RCC 7860 (cell line): ENCODE measurements around the gene NIPAL1.

ENCODE experiments used
- DNase-seq: peaks from one replicate; pipeline ENCODE4 v3.0.0-alpha.2; 2015; ENCODE audit warnings: low spot score
- FAIRE-seq: peaks from 2 replicates; lab custom pipeline; 2012; peaks lifted over from hg19 to GRCh38; lab: Jason Lieb, UNC

NIPAL1 gene

GRCh38 chr4:48024522-48024921 lies 8.0 kb downstream of the NIPAL1 start:
- no peak for FAIRE-seq
- DNase-seq = no peak

DNA sequence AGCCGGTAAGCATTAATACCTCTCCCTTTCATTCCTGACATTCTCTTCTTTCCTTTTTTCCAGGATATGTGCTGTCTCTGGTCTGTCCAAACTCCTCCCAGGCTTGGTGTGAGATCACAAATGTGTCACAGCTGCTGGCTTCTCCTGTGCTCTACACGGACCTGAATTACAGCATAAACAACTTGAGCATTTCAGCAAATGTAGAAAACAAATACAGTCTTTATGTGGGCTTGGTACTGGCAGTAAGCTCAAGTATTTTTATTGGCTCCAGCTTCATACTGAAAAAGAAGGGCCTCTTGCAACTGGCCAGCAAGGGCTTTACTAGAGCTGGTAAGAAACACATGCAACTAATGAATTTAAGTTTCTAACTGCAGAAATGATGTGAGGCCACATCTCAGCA lies 8.4 kb downstream of the NIPAL1 start:
- DNase-seq (no peak), FAIRE-seq (no peak)

- FAIRE-seq (no peak), DNase-seq (no peak)
These were observed 11.1 kb downstream of the NIPAL1 start for GRCh38 chr4:48027653-48028052.

- no peak for DNase-seq
- FAIRE-seq = no peak
These were observed 12.1 kb downstream of the NIPAL1 start for GRCh38 chr4:48028696-48029095.

DNA sequence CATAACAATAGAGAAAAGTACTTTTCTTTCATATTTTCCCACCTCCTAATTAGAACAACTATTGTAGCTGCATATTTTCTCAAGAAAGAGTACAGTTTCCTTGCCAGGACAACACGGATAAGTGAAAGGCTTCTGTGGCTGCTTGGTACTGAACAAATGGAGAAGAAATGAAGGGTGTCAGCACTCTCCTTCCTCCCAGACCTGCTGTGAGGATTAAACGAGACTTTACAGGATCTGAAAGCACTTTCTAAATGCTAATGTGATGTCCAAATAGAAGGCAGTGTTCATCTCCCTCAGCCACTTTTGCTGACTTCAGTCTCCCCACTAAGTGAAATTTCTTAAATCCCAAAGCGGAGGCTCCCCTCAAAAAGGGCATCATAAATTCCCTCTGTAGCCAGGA lies 13.9 kb downstream of the NIPAL1 start:
- FAIRE-seq (no peak), DNase-seq (no peak)

- FAIRE-seq (no peak), DNase-seq (no peak)
These were observed 15.4 kb downstream of the NIPAL1 start for GRCh38 chr4:48031802-48032525.

DNA sequence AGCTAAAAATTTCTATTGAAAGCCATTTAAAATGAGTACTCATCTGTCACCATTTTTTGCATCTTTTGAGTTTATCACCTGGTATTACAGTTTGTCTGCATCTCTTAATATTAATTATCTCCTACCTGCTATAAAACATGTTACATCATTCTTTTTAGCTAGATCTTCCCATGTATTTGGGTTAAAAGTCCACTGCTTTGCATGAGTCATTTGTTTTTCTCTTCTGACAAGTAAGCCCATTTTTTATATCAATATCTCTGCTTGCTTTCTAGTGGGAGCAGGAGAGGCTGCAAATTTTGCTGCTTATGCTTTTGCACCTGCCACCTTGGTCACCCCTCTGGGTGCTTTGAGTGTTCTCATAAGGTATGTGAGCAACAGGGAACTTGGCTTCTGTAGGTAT lies 16.1 kb downstream of the NIPAL1 start:
- DNase-seq (no peak), FAIRE-seq (no peak)

DNA sequence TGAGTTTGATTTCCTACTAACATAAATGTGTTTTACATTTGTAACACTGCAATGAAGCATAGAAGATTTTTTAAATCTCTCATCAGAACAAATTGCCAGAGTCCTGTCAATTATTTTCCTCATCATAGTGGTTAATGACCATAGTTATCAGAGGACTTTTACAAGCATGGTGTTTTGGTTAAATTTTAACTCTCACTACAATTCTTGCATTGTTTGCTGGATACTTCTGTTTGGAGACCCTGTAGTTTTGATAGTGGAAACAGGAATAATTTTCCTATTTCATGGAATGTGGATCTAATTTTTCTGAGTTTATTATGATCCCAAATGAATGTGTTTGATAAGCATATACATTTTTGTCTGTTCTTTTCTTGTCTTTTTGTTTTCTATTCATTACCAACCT lies 16.8 kb downstream of the NIPAL1 start:
- FAIRE-seq = no peak

DNA sequence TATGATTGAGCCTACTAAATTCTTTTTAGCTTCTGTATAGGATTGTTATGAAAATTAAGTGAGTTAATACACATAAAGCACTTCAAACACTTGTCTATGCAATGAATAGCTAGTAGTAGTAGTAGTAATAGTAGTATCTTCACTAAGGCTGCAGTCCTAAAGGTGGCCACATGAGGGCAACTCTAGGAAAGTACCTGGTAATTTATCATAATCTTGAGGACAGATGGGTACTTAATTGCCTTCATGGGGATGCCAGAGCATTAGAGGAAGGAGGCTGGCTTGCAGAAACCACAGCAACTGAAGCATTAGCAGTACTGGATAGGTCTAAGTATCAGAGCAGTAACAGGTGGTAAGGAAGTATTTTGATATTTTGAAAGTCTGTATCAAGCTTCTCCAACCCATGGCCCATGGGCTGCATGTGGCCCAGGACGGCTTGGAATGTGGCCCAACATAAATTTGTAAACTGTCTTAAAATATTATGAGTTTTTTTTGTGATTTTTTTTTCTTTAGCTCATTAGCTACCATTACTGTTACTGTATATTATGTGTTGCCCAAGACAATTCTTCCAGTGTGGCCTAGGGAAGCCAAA lies 17.3 kb downstream of the NIPAL1 start:
- no peak for FAIRE-seq
- peak; percentile 6 for DNase-seq

More for the DNA sequence above, 16.8 kb downstream of the NIPAL1 start:
- DNase-seq = no peak

DNA sequence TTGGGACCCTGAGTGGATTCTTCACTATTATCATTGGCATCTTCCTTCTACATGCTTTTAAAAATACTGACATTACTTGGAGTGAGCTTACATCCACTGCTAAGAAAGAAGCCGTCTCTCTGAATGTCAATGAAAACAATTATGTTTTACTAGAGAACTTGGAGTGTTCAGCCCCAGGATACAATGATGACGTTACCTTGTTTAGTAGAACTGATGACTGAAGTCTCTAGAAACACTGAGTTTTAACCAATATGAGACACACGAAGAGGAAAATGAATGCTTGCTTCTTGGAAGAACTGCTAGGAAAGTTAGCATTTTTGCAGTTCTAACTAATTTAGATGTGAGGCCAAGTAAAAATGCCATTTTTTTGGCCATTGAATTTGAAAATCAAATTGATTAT lies 19.4 kb downstream of the NIPAL1 start:
- no peak for FAIRE-seq
- no peak for DNase-seq

- FAIRE-seq = no peak
These were observed 20.5 kb downstream of the NIPAL1 start for GRCh38 chr4:48037117-48037462.

DNA sequence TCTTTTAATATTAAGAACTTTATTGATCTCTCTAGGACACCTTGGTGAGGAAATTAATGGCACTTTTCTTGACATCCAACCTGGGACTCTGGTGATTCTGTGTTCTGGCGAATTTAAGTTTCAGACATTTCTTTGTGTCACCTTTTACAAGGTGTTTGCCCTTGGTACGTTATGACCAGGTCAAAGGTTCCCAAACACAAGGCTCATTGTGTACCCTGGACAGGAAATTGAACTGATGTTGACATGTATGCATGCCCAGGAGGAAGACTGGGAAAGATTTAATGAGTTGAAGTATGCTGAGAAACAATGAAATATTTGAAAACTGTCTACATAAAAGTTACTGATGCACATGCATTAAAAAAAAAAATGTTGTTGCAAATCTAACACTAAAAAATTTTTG lies 22.1 kb downstream of the NIPAL1 start:
- FAIRE-seq (no peak), DNase-seq (no peak)

More at GRCh38 chr4:48037117-48037462, 20.5 kb downstream of the NIPAL1 start:
- DNase-seq = no peak

DNA sequence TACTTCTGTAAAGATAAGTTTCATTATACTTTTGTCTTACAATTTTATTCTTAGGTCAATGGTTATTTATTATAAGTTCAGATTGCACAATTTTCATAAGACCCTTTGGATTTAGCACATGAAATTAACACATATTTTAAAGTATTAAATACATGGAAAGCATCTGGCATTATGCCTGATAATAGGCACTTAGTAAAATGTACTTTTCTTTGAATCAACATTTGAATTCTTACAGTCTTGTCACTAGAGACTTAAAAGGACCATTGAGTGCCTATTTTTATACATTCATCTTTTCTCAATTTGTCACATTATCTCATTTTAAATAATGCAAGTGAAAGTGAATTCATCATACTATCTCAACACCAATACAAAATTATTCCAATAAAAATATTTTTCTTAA lies 23.0 kb downstream of the NIPAL1 start:
- FAIRE-seq = no peak

DNA sequence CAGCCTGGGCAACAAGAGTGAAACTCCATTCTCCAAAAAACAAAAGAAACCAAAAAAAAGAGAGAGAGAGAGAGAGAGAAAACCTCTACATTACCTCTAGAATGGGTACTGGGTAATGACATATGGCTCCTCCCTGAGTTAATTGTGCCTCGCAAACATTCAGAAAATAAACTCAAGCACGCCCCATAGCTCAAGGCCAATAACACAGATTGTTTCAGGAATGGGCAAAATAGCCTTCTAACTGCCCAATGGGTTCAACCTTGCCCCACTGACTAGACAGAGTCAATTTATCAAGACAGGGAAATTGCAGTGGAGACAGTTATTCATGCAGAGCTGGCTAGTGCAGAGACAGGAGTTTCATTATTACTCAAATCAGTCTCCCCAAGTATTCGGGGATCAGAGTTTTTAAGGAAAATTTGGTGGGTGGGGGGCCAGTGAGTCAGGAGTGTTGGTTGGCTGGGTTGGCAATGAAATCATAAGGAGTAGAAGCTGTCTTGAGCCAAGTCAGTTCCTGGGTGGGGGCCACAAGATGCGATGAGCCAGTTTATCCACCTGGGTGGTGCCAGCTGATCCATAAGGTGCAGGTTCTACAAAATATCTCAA lies 25.1 kb downstream of the NIPAL1 start:
- FAIRE-seq (no peak), DNase-seq (no peak)

More for the DNA sequence above, 23.0 kb downstream of the NIPAL1 start:
- DNase-seq = no peak

DNA sequence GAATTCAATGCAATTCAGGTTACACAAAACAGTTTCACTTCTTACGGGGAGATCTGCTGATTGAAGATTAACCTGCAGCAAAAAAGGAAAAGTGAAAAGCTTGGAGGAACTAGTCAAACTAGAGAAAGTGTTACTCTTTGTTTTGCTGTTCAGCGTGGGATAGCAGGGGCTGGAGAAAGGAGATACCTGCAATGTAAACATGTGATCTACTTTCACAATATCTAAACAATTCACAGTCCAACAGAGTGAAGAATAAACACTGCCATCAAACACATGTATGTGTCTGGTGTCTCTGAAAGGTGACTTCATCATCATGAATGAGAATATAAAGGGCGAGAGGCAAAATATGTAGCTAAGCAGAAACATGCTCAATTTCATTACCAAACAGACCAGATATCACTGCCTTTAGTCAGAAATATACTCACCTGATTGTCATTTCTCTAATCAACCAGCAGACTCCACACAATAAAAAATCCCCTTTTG lies 26.4 kb downstream of the NIPAL1 start:
- FAIRE-seq = no peak

DNA sequence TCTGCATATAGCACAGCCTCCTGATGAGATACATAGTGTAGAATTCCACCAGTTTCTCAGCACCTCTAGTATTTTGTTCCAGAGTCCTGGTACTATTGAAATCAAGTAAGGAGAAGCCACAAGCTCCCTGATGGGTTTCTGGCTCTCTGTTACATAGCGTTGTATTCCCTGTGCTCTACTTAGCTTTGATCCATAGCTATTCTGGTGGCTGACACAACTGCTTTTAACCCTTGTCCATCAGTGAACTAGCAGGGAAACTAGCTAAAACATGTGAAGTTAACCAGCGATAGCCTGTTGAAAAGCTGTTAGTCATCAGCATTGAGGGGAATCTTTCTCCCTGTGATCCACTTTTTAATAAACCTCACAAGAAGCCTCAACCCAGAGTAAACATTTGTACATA lies 26.9 kb downstream of the NIPAL1 start:
- DNase-seq (no peak), FAIRE-seq (no peak)

More for the DNA sequence above, 26.4 kb downstream of the NIPAL1 start:
- no peak for DNase-seq

DNA sequence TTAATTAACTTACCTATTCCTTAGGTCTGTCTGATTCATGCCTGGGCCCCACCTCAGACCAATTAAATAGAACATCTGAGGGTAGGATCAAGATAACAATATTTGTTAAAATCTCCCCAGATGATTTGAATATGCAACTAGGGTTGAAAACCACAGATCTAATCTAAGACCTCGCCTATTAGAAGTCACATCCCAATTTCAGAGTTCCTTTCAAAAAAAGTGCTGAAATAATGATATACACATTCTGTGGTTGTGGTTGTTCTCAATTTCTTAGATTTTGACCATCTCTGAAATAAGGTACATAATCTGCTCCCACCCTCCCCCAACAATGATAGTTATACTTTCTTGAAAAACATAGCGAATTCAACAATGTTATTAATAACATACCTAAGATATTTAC lies 27.7 kb downstream of the NIPAL1 start:
- FAIRE-seq (no peak), DNase-seq (no peak)

GRCh38 chr4:48046059-48046458 lies 29.5 kb downstream of the NIPAL1 start:
- FAIRE-seq (no peak), DNase-seq (no peak)

- DNase-seq (no peak), FAIRE-seq (no peak)
These were observed 30.9 kb downstream of the NIPAL1 start for GRCh38 chr4:48047421-48047844.

GRCh38 chr4:48047896-48048295 lies 31.3 kb downstream of the NIPAL1 start:
- DNase-seq (no peak), FAIRE-seq (no peak)

DNA sequence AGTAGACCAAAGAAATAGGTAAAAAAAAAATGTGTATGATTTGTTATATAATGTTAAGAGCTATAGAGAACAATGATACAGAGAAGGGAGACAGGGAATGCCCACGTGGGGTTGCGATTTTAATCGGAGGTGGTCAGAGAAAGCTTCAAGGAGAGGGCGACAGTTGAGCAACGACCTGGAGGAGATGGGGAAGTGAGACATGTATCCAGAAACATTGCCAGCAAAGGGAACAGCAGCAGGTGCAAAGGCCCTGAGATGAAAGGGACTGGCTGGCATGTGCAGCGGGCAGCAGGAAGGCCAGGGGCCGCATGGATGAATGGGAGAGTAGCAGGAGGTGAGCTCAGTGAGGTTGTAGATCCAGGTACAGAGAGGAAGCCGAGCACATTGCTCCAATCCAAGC lies 32.9 kb downstream of the NIPAL1 start:
- DNase-seq = no peak
- no peak for FAIRE-seq

DNA sequence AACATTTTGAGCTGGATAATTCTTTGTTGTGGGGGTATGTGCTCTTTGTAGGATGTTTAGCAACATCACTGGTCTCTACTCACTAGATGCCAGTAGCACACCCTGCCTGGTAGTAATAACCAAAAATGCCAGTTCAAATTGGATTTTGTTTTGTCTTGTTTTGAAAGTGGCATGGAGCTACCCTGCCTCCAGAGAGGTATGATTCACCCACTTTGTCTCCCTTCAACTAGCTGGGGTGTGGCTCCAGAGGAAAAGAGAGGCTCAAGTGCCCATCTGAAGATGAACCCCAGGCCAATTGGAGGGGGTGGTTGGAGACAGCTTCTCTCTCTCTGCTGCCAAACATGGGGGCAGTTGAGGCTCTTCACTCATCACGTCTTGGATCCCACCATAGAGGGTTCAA lies 34.5 kb downstream of the NIPAL1 start:
- FAIRE-seq (no peak), DNase-seq (no peak)
